HG03571 (cell line): ENCODE results near the gene OTOA.
"Not testable (repeated sequence)": the region's sequence is repeated elsewhere in the genome, so short reads cannot be mapped to it uniquely, and the experiment has no call there.

Experiments used
- ATAC-seq: cut with Tn5 transposase; IDR thresholded peaks from one replicate; pipeline ENCODE4 v1.9.1; 2021; ENCODE audit not compliant: unreplicated experiment

The OTOA gene

DNA sequence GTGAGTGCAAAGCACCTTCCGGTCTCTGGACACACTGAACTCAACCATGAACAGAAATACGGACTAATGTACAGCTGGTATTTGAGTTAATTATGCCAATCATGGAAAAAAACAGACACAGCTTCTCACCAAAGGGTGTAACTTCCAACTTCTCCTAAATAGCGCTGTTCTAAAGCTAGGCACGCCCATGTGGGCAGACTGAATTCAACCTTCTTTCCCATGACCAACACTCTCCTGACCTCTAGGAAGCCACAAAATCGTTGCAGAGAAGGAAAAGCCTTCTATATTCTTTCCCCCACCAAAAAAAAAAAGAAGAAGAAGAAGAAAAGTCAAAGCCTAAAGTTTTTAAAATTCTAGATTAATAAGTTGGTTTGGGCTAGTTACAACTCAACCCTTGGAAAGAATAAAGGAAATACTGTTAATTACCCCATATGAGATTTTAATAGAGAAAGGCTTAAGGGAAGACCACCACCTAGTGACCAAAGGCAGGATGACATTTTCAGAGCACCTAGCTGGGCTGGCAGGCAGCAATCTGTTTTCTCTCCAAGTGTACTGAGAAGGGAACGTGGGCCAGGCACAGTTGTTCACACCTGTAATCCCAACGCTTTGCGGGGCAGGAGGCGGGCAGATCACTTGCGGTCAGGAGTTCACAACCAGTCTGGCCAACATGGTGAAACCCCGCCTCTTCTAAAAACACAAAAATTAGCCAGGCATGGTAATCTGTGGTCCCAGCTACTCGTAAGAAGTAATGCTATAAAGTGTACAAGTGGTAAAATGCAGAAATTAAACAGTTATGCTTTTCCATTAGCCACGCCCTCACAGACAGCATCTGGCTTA is 138.0 kb downstream of the OTOA start:
- not testable (repeated sequence) for ATAC-seq

- not testable (repeated sequence) for ATAC-seq
Observed at GRCh38 chr16:21802375-21802663, 138.6 kb downstream of the OTOA start.
